ENCODE measurements around the gene MAST1.
"Not testable (repeated sequence)": the region's sequence is repeated elsewhere in the genome, so short reads cannot be mapped to it uniquely, and the experiment has no call there.

The MAST1 gene

DNA sequence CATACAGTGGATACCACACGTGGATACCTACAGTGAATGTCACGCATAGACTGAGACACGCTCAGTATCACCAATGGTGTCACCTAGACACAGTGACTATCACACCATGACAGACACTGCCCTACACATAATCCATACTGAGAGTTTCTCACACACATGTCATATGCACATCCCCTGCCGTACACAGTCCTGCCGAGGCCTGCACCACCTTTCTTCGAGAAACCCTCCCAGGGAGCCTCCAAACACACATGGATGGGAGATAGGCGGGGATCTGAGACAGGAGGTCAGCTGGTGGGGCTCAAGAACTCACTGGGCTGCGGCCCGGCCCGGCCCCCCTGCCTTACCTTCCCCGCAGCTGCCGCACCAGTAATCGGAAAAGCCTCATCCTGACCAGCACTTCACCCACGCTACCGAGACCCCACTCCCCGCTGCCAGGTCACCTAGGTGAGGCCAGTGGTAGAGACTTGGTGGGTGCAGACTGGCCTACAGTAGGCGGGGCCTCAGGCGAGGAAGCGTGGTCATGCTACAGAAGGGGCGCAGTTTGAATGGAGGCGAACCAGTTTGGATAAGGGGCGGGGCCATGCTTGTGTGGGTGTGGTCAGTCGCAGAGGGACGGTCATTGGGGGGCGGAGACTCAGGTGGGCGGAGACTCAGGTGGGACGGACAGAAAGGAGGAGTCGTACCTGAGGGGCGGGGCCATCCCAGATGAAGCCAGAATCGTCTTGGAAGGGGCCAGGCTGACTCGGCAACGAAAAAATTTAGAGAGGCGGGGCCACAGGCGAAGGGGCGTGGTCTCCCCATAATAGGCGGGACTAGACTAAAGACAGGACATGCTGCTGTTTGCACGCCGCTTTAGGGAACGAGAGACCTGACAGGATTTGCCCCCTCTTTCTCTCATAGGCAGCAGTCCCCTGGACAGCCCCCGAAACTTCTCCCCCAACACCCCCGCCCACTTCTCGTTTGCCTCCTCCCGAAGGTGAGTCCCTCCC lies 2.1 kb downstream of the MAST1 start:
- DNase-seq (ENCODE audit: low read depth in 3 of 3), result peak; percentile 47 to 64 (median 61)

DNA sequence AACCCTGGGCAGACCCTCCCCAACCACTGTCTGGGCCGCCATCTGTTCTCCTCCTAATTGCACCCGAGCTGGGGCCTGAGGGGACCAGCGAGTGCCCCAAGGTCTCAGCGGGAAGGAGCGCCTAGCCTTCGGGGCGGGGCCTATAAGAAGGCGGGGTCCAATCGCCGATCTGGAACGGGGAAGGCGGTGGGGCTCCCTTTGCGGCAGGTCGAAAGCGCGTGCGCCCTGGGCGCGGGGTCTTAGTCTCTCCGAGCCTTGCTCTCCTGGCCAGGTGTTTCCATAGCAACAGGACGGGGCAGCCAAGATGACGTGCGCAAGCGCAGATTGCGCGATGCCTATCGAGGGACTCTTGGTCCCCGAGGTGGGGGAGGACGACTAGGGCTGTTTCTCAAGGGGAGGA lies 2.8 kb downstream of the MAST1 start:
- no peak for DNase-seq (ENCODE audit: low read depth in 3 of 3)

GRCh38 chr19:12842511-12842910 lies 4.2 kb downstream of the MAST1 start:
- DNase-seq (ENCODE audit: low read depth in 3 of 3), result no peak

DNA sequence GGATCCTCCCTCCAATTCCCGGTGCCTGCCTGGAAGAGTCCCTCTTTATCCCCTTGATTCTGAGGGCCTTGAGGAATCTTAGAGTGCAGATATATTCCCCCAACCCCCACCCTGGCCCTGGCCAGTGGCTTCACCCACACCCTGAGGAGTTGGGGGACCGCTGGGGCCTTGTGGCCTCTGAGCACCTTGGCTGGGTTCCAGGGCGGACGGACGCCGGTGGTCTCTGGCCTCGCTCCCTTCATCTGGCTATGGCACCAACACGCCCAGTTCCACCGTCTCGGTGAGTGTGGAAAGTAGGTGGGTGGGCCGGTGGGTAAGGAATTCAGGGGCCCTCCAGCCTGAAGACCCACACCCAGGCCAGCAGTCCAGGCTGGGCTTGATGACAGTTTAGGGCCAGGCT lies 5.0 kb downstream of the MAST1 start:
- no peak for DNase-seq (ENCODE audit: low read depth in 3 of 3)

DNA sequence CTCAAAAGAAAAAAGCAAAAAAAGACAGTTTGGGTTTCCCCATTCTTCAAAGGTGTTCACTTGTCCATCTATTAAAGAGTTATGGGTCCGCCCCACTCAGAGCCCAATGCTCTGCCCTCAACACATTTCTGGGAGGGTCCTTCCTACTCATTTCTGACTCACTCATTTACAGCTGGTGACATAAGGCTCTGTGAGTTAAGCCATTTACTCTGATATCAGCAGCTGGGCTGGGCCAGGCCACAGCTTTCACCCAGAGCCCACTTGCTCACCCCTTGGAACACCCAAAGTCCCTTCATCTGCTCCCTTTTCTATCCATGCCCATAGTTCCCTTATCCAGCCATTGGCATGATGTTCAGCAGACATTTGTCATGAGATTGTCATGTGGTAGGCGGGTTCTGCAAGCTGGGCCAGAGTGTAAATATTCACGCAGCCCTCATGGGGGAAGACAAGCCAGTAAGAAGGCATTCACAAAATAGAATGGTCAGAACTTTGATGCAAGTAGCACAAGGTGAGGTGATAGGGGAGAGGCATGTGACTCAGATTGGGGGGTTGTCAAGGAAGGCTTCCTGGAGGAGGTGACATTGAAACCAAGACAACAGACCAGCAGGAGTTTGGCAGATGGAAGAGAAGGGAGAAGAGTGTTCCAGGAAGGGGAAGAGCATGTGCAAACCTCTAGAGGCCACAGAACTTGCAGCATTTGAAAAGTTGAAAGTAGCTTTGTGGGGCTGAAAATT lies 5.9 kb downstream of the MAST1 start:
- DNase-seq (ENCODE audit: low read depth in 3 of 3), result no peak

DNA sequence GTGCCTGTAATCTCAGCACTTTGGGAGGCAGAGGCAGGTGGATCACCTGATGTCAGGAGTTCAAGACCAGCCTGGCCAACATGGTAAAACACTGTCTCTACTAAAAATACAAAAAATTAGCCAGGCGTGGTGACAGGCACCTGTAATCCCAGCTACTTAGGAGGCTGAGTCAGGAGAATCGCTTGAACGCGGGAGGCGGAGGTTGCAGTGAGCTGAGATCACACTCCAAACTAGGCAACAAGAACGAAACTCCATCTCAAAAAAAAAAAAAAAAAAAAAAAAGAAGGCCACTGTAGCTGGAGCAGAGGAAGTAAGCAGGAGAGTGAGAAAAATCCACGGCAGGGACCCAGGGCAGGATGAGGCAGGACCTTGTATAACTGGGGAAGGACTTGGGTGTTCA lies 8.3 kb downstream of the MAST1 start:
- not testable (repeated sequence) for DNase-seq (ENCODE audit: low read depth in 3 of 3)

DNA sequence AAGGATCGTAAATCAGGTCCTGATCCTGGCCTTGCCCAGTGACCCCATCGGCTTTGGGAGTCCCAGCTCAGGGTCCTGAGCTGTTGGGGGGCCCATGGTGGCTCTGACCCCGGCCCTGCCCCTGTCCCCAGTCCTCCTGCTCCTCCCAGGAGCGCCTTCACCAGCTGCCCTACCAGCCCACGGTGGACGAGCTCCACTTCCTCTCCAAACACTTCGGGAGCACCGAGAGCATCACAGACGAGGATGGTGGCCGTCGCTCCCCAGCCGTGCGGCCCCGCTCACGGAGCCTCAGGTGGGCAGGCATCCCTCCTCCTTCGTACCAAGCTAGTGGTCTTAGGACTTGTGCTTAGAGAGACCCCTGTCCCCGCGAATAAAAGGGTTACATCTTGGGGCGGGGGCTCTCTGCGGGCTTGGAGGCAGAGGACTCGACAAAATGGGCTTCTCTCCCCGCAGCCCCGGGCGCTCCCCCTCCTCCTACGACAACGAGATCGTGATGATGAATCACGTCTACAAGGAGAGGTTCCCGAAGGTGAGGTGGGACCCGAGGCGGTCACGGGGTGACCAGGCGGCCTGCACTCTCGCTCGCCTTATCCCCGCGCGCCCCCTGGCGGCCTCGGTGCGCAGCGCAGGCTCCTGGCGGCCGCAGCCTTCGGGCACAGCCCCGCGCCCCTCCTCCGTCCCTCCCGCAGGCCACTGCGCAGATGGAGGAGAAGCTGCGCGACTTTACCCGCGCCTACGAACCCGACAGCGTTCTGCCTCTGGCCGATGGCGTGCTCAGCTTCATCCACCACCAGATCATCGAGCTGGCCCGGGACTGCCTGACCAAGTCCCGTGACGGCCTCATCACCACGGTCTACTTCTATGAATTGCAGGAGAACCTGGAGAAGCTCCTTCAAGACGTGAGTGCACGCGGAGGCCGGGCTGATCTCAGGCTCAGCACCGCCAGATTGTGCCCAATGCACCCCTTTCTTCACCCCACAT lies 9.1 kb downstream of the MAST1 start:
- DNase-seq (ENCODE audit: low read depth in 3 of 3), result peak; percentile 74 to 88 (median 84)

- DNase-seq (ENCODE audit: low read depth in 3 of 3), result no peak
Measured at GRCh38 chr19:12856653-12857052, 18.3 kb downstream of the MAST1 start.

DNA sequence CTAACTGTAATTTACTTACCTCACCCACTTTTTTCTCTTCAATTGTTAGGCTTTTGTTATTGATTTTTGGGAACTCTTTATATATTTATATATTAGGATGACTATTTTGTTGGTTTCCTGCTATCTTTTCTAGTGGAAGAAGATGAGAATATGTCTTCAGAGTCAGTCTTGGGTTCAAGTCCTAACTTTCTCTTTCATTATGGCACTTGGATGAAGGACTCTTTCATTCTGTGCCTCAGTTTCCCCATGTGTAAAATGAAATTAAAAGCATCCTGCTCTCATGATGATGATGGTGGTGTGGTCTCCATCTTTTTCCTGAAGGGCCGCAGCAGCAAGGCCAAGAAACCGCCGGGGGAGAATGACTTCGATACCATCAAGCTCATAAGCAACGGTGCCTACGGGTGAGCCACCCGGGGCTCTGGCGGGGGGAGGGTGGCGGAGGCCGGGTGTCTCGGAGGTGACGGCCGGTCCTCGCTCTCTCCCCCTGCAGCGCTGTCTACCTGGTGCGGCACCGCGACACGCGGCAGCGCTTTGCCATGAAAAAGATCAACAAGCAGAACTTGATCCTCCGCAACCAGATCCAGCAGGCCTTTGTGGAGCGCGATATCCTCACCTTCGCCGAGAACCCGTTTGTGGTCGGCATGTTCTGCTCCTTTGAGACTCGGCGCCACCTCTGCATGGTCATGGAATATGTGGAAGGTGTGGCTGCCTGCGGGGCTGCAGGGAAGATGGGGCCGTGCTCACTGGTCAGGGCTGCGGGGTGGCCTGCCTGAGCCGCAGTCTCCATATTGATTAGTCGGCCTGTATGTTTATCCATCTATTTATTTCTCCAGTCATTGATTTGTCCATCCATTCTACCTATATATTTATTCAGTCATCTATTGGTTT lies 20.0 kb downstream of the MAST1 start:
- DNase-seq (ENCODE audit: low read depth in 3 of 3), result no peak

GRCh38 chr19:12859546-12859945 lies 21.2 kb downstream of the MAST1 start:
- DNase-seq (ENCODE audit: low read depth in 3 of 3), result no peak

DNA sequence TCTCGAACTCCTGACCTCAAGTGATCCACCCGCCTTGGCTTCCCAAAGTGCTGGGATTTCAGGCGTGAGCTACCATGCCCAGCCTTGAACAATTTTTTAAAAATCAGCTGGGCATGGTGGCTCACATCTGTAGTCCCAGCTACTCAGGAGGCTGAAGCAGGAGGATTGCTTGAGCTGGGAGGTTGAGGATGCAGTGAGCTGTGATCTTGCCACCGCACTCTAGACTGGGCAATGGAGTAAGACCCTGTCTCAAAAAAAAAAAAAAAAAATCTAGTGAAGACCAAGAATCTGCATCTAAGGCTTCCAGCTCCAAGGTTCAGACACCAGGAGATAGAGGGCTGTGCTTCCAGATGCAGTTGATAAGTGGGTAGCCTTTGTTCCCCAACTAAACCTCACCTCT lies 25.8 kb downstream of the MAST1 start:
- DNase-seq (ENCODE audit: low read depth in 3 of 3), result no peak

DNA sequence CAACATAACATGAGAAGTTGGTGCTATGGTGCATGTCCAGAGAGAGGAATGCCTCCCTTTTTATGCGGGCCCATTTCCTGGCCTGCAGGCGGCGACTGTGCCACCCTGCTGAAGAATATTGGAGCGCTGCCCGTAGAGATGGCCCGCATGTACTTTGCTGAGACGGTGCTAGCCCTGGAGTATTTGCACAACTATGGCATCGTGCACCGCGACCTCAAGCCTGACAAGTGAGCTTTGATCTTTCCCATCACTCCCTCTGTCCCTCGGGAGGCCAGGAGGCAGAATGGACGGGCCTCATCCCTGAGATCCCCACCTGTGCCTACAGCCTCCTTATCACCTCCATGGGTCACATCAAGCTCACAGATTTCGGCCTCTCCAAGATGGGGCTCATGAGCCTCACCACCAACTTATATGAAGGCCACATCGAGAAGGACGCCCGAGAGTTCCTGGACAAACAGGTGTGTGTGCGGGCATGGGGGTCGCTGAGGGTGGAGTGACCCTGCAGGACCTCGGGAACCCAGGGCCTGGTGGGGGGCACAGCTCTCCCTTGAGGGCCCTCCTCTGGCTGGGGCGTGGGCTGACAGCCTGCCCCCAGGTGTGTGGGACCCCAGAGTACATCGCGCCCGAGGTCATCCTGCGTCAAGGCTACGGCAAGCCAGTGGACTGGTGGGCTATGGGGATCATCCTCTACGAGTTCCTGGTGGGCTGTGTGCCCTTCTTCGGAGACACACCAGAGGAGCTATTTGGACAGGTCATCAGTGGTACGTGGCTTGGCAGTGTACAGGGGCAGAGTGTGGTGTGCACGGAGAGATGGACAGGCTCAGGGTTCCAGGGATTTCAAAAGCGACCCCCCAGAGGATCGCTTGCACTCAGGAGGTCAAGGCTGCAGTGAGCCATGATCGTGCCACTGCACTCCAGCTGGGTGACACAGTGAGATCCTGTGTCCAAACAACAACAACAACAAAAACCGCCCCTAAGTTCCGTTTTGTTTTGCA lies 26.7 kb downstream of the MAST1 start:
- DNase-seq (ENCODE audit: low read depth in 3 of 3), result no peak

DNA sequence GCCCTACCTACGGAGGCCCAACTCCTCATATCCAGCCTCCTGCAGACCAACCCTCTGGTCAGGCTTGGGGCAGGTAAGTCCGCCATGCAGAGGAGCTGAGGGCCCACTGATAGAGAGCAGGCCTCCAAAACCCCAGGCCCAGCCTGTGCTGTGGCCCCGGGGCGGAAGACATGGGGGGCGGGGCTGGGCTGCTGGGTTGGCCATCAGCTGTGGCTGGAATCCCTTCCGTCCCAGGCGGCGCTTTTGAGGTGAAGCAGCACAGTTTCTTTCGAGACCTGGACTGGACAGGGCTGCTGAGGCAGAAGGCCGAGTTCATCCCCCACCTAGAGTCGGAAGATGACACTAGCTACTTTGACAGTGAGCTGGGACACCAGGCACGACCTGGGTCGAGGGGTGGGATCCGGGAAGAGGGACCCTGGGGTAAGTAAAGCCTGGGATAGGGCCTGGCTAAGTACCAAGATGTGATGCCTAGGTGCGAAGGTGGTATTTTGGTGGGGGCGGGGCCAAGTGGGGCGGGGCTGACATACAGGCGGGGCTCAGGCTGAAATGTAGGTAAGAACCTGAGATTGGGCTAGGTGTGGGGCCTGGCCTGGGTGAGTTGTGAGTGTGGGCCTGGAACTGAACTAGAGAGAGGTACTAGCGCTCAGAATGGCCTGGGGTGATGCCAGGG lies 27.6 kb downstream of the MAST1 start:
- DNase-seq (ENCODE audit: low read depth in 3 of 3), result no peak

DNA sequence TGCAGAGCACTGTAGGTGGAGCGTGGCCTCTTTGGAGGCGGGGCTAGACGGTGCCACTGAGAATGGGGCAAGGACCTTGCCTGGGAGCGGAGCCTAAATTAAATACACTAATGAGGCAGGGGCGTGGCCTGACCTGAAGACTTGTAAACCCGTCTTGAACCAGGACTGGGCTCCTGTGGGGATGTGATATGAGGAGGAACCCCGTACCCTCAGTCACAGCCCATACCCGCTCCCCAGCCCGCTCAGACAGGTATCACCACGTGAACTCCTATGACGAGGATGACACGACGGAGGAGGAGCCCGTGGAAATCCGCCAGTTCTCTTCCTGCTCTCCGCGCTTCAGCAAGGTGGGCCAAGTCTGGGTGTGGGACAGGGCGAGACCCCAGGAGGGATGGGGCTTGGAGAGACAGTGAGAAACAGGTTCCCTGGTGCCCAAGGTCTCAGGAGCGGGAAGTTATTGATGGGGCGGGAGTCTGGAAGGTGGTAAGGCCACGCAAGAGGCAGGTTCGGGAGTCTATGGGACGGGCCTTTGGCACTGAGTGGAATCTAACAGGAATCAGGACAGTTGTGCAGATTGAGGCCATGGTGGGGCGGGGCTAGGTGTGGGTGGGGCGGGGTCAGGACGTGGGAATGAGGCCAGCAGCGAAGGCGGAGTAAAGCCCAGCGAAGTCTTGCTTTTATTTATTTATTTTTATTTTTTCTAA lies 28.3 kb downstream of the MAST1 start:
- no peak for DNase-seq (ENCODE audit: low read depth in 3 of 3)

- peak; percentile 35 to 64 (median 56) for DNase-seq (ENCODE audit: low read depth in 3 of 3)
Measured at GRCh38 chr19:12867120-12868099, 29.1 kb downstream of the MAST1 start.

DNA sequence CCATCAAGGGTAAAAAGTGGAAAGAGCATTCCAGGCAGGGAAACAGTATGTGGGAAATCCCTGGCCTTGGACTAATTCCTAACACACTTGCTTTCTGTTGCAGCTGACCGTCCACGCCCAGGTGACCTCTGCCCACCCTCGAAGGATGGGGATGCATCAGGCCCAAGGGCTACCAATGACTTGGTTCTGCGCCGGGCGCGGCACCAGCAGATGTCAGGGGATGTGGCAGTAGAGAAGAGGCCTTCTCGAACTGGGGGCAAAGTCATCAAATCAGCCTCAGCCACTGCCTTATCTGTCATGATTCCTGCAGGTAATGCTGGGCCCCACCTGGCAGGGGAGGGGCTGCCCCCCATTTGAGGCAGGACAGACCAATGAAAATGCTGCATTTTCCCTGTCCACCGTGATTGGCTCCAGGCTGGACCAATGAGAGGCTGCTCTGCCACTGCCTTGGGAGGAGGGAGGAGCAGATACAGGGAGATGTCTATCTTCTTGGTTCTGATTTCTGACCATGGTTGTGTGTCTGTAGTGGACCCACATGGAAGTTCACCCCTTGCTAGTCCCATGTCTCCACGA lies 30.3 kb downstream of the MAST1 start:
- no peak for DNase-seq (ENCODE audit: low read depth in 3 of 3)

- no peak for DNase-seq (ENCODE audit: low read depth in 3 of 3)
Measured at GRCh38 chr19:12871681-12872080, 33.4 kb downstream of the MAST1 start.

All from stimulated activated CD4-positive, alpha-beta T cell treated with anti-CD3 and anti-CD28 coated beads, TNF-alpha, amount 100 ng/mL, for 48 hours (primary cell).